NCI-H2227 treated with DMSO at 0.1 percent for 48 hours (cell line): ENCODE results near the gene DUSP7.
"Not testable (repeated sequence)": the region's sequence is repeated elsewhere in the genome, so short reads cannot be mapped to it uniquely, and the experiment has no call there.

Experiments
- DNase-seq: peaks from one replicate; lab custom pipeline; 2025; lab: John Stamatoyannopoulos, UW

The DUSP7 gene

GRCh38 chr3:52046902-52047239, 9.5 kb downstream of the DUSP7 start:
- DNase-seq: no peak

- DNase-seq: no peak
Measured at GRCh38 chr3:52046186-52046901, 10.0 kb downstream of the DUSP7 start.

GRCh38 chr3:52044869-52045619, 11.3 kb downstream of the DUSP7 start:
- DNase-seq: no peak

- no peak for DNase-seq
Measured at GRCh38 chr3:52043750-52044149, 12.6 kb downstream of the DUSP7 start.

- not testable (repeated sequence) for DNase-seq
Measured at GRCh38 chr3:52043039-52043438, 13.3 kb downstream of the DUSP7 start.

GRCh38 chr3:52041118-52041731, 15.1 kb downstream of the DUSP7 start:
- no peak for DNase-seq

- no peak for DNase-seq
Measured at GRCh38 chr3:52040600-52040999, 15.8 kb downstream of the DUSP7 start.

- no peak for DNase-seq
Measured at GRCh38 chr3:52039846-52040245, 16.5 kb downstream of the DUSP7 start.

- no peak for DNase-seq
Measured at GRCh38 chr3:52039426-52039825, 16.9 kb downstream of the DUSP7 start.

- DNase-seq: no peak
Measured at GRCh38 chr3:52038227-52038626, 18.1 kb downstream of the DUSP7 start.

- no peak for DNase-seq
Measured at GRCh38 chr3:52037291-52037690, 19.1 kb downstream of the DUSP7 start.

- DNase-seq: no peak
Measured at GRCh38 chr3:52036829-52037228, 19.5 kb downstream of the DUSP7 start.

GRCh38 chr3:52036222-52036694, 20.1 kb downstream of the DUSP7 start:
- no peak for DNase-seq

- no peak for DNase-seq
Measured at GRCh38 chr3:52034651-52035050, 21.7 kb downstream of the DUSP7 start.

- DNase-seq: no peak
Measured at GRCh38 chr3:52034212-52034611, 22.2 kb downstream of the DUSP7 start.

GRCh38 chr3:52033748-52034147, 22.6 kb downstream of the DUSP7 start:
- DNase-seq: not testable (repeated sequence)

GRCh38 chr3:52032702-52033408, 23.5 kb downstream of the DUSP7 start:
- DNase-seq: no peak

- no peak for DNase-seq
Measured at GRCh38 chr3:52031896-52032295, 24.5 kb downstream of the DUSP7 start.

GRCh38 chr3:52030714-52031310, 25.6 kb downstream of the DUSP7 start:
- no peak for DNase-seq

GRCh38 chr3:52029535-52029934, 26.8 kb downstream of the DUSP7 start:
- DNase-seq: no peak

GRCh38 chr3:52029053-52029452, 27.3 kb downstream of the DUSP7 start:
- DNase-seq: no peak

- DNase-seq: no peak
Measured at GRCh38 chr3:52028572-52028971, 27.8 kb downstream of the DUSP7 start.
